Activated CD4-positive, alpha-beta memory T cell treated with anti-CD3 and anti-CD28 coated beads for 36 hours (primary cell): ENCODE data around the gene CEACAM8. TPM values are rescaled to one million over a fixed set of nuclear protein-coding genes. Genes with fewer than 3 reads are reported as not detected.
"Not testable (repeated sequence)": the region's sequence is repeated elsewhere in the genome, so short reads cannot be mapped to it uniquely, and the experiment has no call there.

Source experiments
- CTCF ChIA-PET: fragments of 350-600 bp; sonication (Branson Sonifier 250); formaldehyde crosslinking; loops from one replicate; lab custom pipeline; 2021; ENCODE audit warnings: antibody characterized with exemption, inconsistent platforms; lab: Charles Lee
- POLR2A ChIA-PET: fragments of 350-600 bp; sonication (Branson Sonifier 250); formaldehyde crosslinking; loops from one replicate; lab custom pipeline; 2021; ENCODE audit warnings: antibody characterized with exemption; lab: Charles Lee
- DNase-seq: peaks from one replicate; pipeline ENCODE4 v3.0.0-alpha.2; 2020
- H3K27ac Mint-ChIP-seq: one replicate; pipeline ENCODE4 v1.8.0; 2021; ENCODE audit warnings: mixed read lengths
- H3K27me3 Mint-ChIP-seq: one replicate; pipeline ENCODE4 v1.8.0; 2021; ENCODE audit warnings: mixed read lengths
- H3K36me3 Mint-ChIP-seq: one replicate; pipeline ENCODE4 v1.8.0; 2021; ENCODE audit warnings: mixed read lengths
- H3K4me1 Mint-ChIP-seq: one replicate; pipeline ENCODE4 v1.8.0; 2021; ENCODE audit warnings: low read depth, mixed read lengths
- H3K4me3 Mint-ChIP-seq: one replicate; pipeline ENCODE4 v1.8.0; 2021; ENCODE audit warnings: mild to moderate bottlenecking, mixed read lengths
- H3K9me3 Mint-ChIP-seq: one replicate; pipeline ENCODE4 v1.8.0; 2021; ENCODE audit warnings: mixed read lengths
- intact Hi-C: fragments of 100-400 bp; cut with micrococcal nuclease; formaldehyde crosslinking; loops from one replicate; pipeline ENCODE4 v1.15.1; 2023
- total RNA-seq, 2 experiments: library from RNA; stranded (reverse); gene quantifications; one replicate each; pipeline ENCODE4 v1.2.3, GENCODE V29; 2021

Gene CEACAM8
- total RNA-seq, 2 experiments from 2014 or later, result not detected

- intact Hi-C loops, result no loop called here
- peaks cover 7% of the 10 kb centered on the region for H3K27me3 Mint-ChIP-seq
- POLR2A ChIA-PET, result no interaction called here
- DNase-seq, result no peak
- no peak overlapping the region for H3K27ac Mint-ChIP-seq
- no peaks in the 10 kb centered on the region for H3K4me1 Mint-ChIP-seq
- CTCF ChIA-PET, result no interaction called here
- H3K36me3 Mint-ChIP-seq, result no peaks in the 10 kb centered on the region
- peaks cover 7% of the 10 kb centered on the region for H3K9me3 Mint-ChIP-seq
- no peak overlapping the region for H3K4me3 Mint-ChIP-seq
Observed at GRCh38 chr19:42553292-42554045, 41.3 kb downstream of the CEACAM8 start.

GRCh38 chr19:42552086-42553065, 42.3 kb downstream of the CEACAM8 start:
- ChIA-PET POLR2A (no interaction called here), CTCF (no interaction called here)
- Mint-ChIP-seq H3K4me1 (no peaks in the 10 kb centered on the region), H3K27ac (no peak overlapping the region), H3K36me3 (no peaks in the 10 kb centered on the region), H3K4me3 (no peak overlapping the region), H3K27me3 (peaks cover 11% of the 10 kb centered on the region), H3K9me3 (peaks cover 7% of the 10 kb centered on the region)
- no peak for DNase-seq
- intact Hi-C loops, result no loop called here

- H3K27ac Mint-ChIP-seq, H3K9me3 Mint-ChIP-seq, H3K4me1 Mint-ChIP-seq, intact Hi-C loops, DNase-seq, H3K4me3 Mint-ChIP-seq, H3K36me3 Mint-ChIP-seq, POLR2A ChIA-PET: not testable (repeated sequence)
- H3K27me3 Mint-ChIP-seq, result peaks cover 11% of the 10 kb centered on the region
- CTCF ChIA-PET, result interaction anchor here (0.8 kb wide), 1 partner anchor 46 kb away, joined by 3 read pairs; no protein-coding TSS in a partner anchor
Observed at GRCh38 chr19:42550521-42550920, 44.2 kb downstream of the CEACAM8 start.

GRCh38 chr19:42549067-42549466, 45.7 kb downstream of the CEACAM8 start:
- H3K4me1 Mint-ChIP-seq, H3K4me3 Mint-ChIP-seq, H3K9me3 Mint-ChIP-seq, H3K36me3 Mint-ChIP-seq, POLR2A ChIA-PET, H3K27me3 Mint-ChIP-seq, DNase-seq, H3K27ac Mint-ChIP-seq, intact Hi-C loops: not testable (repeated sequence)
- CTCF ChIA-PET, result interaction anchor here (1.0 kb wide), 1 partner anchor 17 kb away, joined by 3 read pairs; no protein-coding TSS in a partner anchor

- no peak for DNase-seq
- peaks cover 7% of the 10 kb centered on the region for H3K27me3 Mint-ChIP-seq
- peaks cover 7% of the 10 kb centered on the region for H3K9me3 Mint-ChIP-seq
- intact Hi-C loops, result no loop called here
- no peaks in the 10 kb centered on the region for H3K36me3 Mint-ChIP-seq
- no peaks in the 10 kb centered on the region for H3K4me1 Mint-ChIP-seq
- H3K27ac Mint-ChIP-seq, result no peak overlapping the region
- no peak overlapping the region for H3K4me3 Mint-ChIP-seq
- CTCF ChIA-PET, result interaction anchor here (1.0 kb wide), 1 partner anchor 18 kb away, joined by 3 read pairs; no protein-coding TSS in a partner anchor
- POLR2A ChIA-PET, result no interaction called here
Observed at GRCh38 chr19:42548552-42548951, 46.2 kb downstream of the CEACAM8 start.

GRCh38 chr19:42547929-42548328, 46.8 kb downstream of the CEACAM8 start:
- Mint-ChIP-seq H3K4me3 (no peak overlapping the region), H3K36me3 (no peaks in the 10 kb centered on the region), H3K9me3 (peaks cover 7% of the 10 kb centered on the region), H3K4me1 (no peaks in the 10 kb centered on the region), H3K27ac (no peak overlapping the region), H3K27me3 (peaks cover 7% of the 10 kb centered on the region)
- intact Hi-C loops, result no loop called here
- DNase-seq, result no peak
- CTCF ChIA-PET, result interaction anchor here (1.0 kb wide), 1 partner anchor 18 kb away, joined by 3 read pairs; no protein-coding TSS in a partner anchor
- POLR2A ChIA-PET, result no interaction called here

- Mint-ChIP-seq H3K27ac (no peak overlapping the region), H3K27me3 (peaks cover 7% of the 10 kb centered on the region), H3K36me3 (no peaks in the 10 kb centered on the region), H3K9me3 (peaks cover 7% of the 10 kb centered on the region), H3K4me1 (no peaks in the 10 kb centered on the region), H3K4me3 (no peak overlapping the region)
- no peak for DNase-seq
- CTCF ChIA-PET, result no interaction called here
- POLR2A ChIA-PET, result no interaction called here
- intact Hi-C loops, result no loop called here
Observed at GRCh38 chr19:42546831-42547500, 47.8 kb downstream of the CEACAM8 start.

GRCh38 chr19:42544146-42544545, 50.6 kb downstream of the CEACAM8 start:
- Mint-ChIP-seq H3K9me3 (peaks cover 3% of the 10 kb centered on the region), H3K4me3 (no peak overlapping the region), H3K27ac (no peak overlapping the region), H3K27me3 (peaks cover 7% of the 10 kb centered on the region), H3K36me3 (no peaks in the 10 kb centered on the region), H3K4me1 (no peaks in the 10 kb centered on the region)
- DNase-seq, result no peak
- ChIA-PET POLR2A (no interaction called here), CTCF (no interaction called here)
- intact Hi-C loops, result no loop called here

GRCh38 chr19:42542791-42543190, 51.9 kb downstream of the CEACAM8 start:
- DNase-seq, result no peak
- H3K4me1 Mint-ChIP-seq, result no peaks in the 10 kb centered on the region
- ChIA-PET POLR2A (no interaction called here), CTCF (interaction anchor here (1.2 kb wide), 1 partner anchor 13 kb away, joined by 3 read pairs; no protein-coding TSS in a partner anchor)
- H3K27ac Mint-ChIP-seq, result no peak overlapping the region
- H3K4me3 Mint-ChIP-seq, result no peak overlapping the region
- no peaks in the 10 kb centered on the region for H3K36me3 Mint-ChIP-seq
- peaks cover 6% of the 10 kb centered on the region for H3K27me3 Mint-ChIP-seq
- H3K9me3 Mint-ChIP-seq, result no peaks in the 10 kb centered on the region
- intact Hi-C loops, result no loop called here

- no peaks in the 10 kb centered on the region for H3K4me1 Mint-ChIP-seq
- no peaks in the 10 kb centered on the region for H3K9me3 Mint-ChIP-seq
- POLR2A ChIA-PET, result no interaction called here
- no peak for DNase-seq
- intact Hi-C loops, result no loop called here
- H3K4me3 Mint-ChIP-seq, result no peak overlapping the region
- H3K27ac Mint-ChIP-seq, result no peak overlapping the region
- H3K27me3 Mint-ChIP-seq, result no peaks in the 10 kb centered on the region
- CTCF ChIA-PET, result interaction anchor here (0.7 to 1.7 kb wide), 2 partner anchors 10 to 90 kb away, joined by 3 to 5 read pairs; no protein-coding TSS in a partner anchor
- no peaks in the 10 kb centered on the region for H3K36me3 Mint-ChIP-seq
Observed at GRCh38 chr19:42540071-42540553, 54.6 kb downstream of the CEACAM8 start.

GRCh38 chr19:42538841-42539709, 55.6 kb downstream of the CEACAM8 start:
- ChIA-PET POLR2A (no interaction called here), CTCF (interaction anchor here (0.7 to 2.6 kb wide), 3 partner anchors 9 to 89 kb away, joined by 3 to 7 read pairs (median 5); partner anchors contain the start of gene CEACAM1)
- no peak overlapping the region for H3K4me3 Mint-ChIP-seq
- H3K27ac Mint-ChIP-seq, result no peak overlapping the region
- intact Hi-C loops, result no loop called here
- no peaks in the 10 kb centered on the region for H3K27me3 Mint-ChIP-seq
- no peaks in the 10 kb centered on the region for H3K4me1 Mint-ChIP-seq
- H3K9me3 Mint-ChIP-seq, result no peaks in the 10 kb centered on the region
- DNase-seq, result no peak
- no peaks in the 10 kb centered on the region for H3K36me3 Mint-ChIP-seq
